NCI-H2107 (cell line): ENCODE results near the gene CELF5.
"Not testable (repeated sequence)": the region's sequence is repeated elsewhere in the genome, so short reads cannot be mapped to it uniquely, and the experiment has no call there.

ENCODE experiments used
- DNase-seq: peaks from one replicate; lab custom pipeline; 2025; lab: John Stamatoyannopoulos, UW

The CELF5 gene

GRCh38 chr19:3207461-3208242 lies 16.8 kb upstream of the CELF5 start:
- DNase-seq = no peak

- DNase-seq = no peak
Measured at GRCh38 chr19:3208317-3209207, 15.9 kb upstream of the CELF5 start.

GRCh38 chr19:3210347-3211017 lies 14.0 kb upstream of the CELF5 start:
- no peak for DNase-seq

- no peak for DNase-seq
Measured at GRCh38 chr19:3211191-3211590, 13.3 kb upstream of the CELF5 start.

- no peak for DNase-seq
Measured at GRCh38 chr19:3213159-3213558, 11.3 kb upstream of the CELF5 start.

- DNase-seq = no peak
Measured at GRCh38 chr19:3216874-3217273, 7.6 kb upstream of the CELF5 start.

- no peak for DNase-seq
Measured at GRCh38 chr19:3220576-3220975, 3.9 kb upstream of the CELF5 start.

GRCh38 chr19:3221576-3221975 lies 2.9 kb upstream of the CELF5 start:
- not testable (repeated sequence) for DNase-seq

GRCh38 chr19:3222709-3223108 lies 1.8 kb upstream of the CELF5 start:
- DNase-seq = no peak

GRCh38 chr19:3225169-3225485 lies 666 bp downstream of the CELF5 start:
- no peak for DNase-seq

- no peak for DNase-seq
Measured at GRCh38 chr19:3225677-3226093, 1.2 kb downstream of the CELF5 start.

- DNase-seq = no peak
Measured at GRCh38 chr19:3227054-3227626, 2.7 kb downstream of the CELF5 start.

GRCh38 chr19:3229346-3229743 lies 4.9 kb downstream of the CELF5 start:
- no peak for DNase-seq

GRCh38 chr19:3229888-3230496 lies 5.5 kb downstream of the CELF5 start:
- DNase-seq = no peak

- no peak for DNase-seq
Measured at GRCh38 chr19:3231288-3231687, 6.8 kb downstream of the CELF5 start.

GRCh38 chr19:3233116-3233515 lies 8.7 kb downstream of the CELF5 start:
- no peak for DNase-seq

GRCh38 chr19:3233831-3234230 lies 9.4 kb downstream of the CELF5 start:
- DNase-seq = no peak

GRCh38 chr19:3234800-3235199 lies 10.3 kb downstream of the CELF5 start:
- DNase-seq = no peak

- not testable (repeated sequence) for DNase-seq
Measured at GRCh38 chr19:3235604-3236003, 11.1 kb downstream of the CELF5 start.

GRCh38 chr19:3236272-3236671 lies 11.8 kb downstream of the CELF5 start:
- DNase-seq = no peak

- no peak for DNase-seq
Measured at GRCh38 chr19:3238066-3238561, 13.7 kb downstream of the CELF5 start.

GRCh38 chr19:3239367-3239766 lies 14.9 kb downstream of the CELF5 start:
- no peak for DNase-seq
